Measurements from ENCODE around the gene CCM2L.

The CCM2L gene

GRCh38 chr20:32028647-32029372 lies 18.6 kb downstream of the CCM2L start:
- in situ Hi-C loops (cut with MboI; ENCODE audit: low sequenced_read_pairs), result loop anchor here (10.0 kb wide), 1 partner anchor 204 kb away; no protein-coding TSS in a partner anchor

- in situ Hi-C loops (cut with MboI; ENCODE audit: low sequenced_read_pairs), result loop anchor here (10.0 kb wide), 1 partner anchor 205 kb away; no protein-coding TSS in a partner anchor
These were observed 19.3 kb downstream of the CCM2L start for GRCh38 chr20:32029561-32029960.

- in situ Hi-C loops (cut with MboI; ENCODE audit: low sequenced_read_pairs), result loop anchor here (5.0 kb wide), 1 partner anchor 51 kb away; no protein-coding TSS in a partner anchor
These were observed 21.0 kb downstream of the CCM2L start for GRCh38 chr20:32031007-32031958.

GRCh38 chr20:32033316-32033715 lies 23.1 kb downstream of the CCM2L start:
- in situ Hi-C loops (cut with MboI; ENCODE audit: low sequenced_read_pairs), result loop anchor here (5.0 kb wide), 1 partner anchor 49 kb away; no protein-coding TSS in a partner anchor

GRCh38 chr20:32033721-32034120 lies 23.5 kb downstream of the CCM2L start:
- in situ Hi-C loops (cut with MboI; ENCODE audit: low sequenced_read_pairs), result loop anchor here (5.0 kb wide), 1 partner anchor 49 kb away; no protein-coding TSS in a partner anchor

GRCh38 chr20:32034581-32035425 lies 24.6 kb downstream of the CCM2L start:
- in situ Hi-C loops (cut with MboI; ENCODE audit: low sequenced_read_pairs), result loop anchor here (5.0 kb wide), 1 partner anchor 47 kb away; no protein-coding TSS in a partner anchor

- in situ Hi-C loops (cut with MboI; ENCODE audit: low sequenced_read_pairs), result no loop called here
These were observed 25.2 kb downstream of the CCM2L start for GRCh38 chr20:32035426-32035779.

GRCh38 chr20:32036252-32036651 lies 26.0 kb downstream of the CCM2L start:
- in situ Hi-C loops (cut with MboI; ENCODE audit: low sequenced_read_pairs), result no loop called here

GRCh38 chr20:32036716-32037485 lies 26.7 kb downstream of the CCM2L start:
- in situ Hi-C loops (cut with MboI; ENCODE audit: low sequenced_read_pairs), result no loop called here

- in situ Hi-C loops (cut with MboI; ENCODE audit: low sequenced_read_pairs), result no loop called here
These were observed 27.7 kb downstream of the CCM2L start for GRCh38 chr20:32037929-32038328.

GRCh38 chr20:32040142-32040953 lies 30.1 kb downstream of the CCM2L start:
- in situ Hi-C loops (cut with MboI; ENCODE audit: low sequenced_read_pairs), result no loop called here

- in situ Hi-C loops (cut with MboI; ENCODE audit: low sequenced_read_pairs), result no loop called here
These were observed 35.8 kb downstream of the CCM2L start for GRCh38 chr20:32045999-32046398.

- in situ Hi-C loops (cut with MboI; ENCODE audit: low sequenced_read_pairs), result no loop called here
These were observed 40.1 kb downstream of the CCM2L start for GRCh38 chr20:32050324-32050841.

- in situ Hi-C loops (cut with MboI; ENCODE audit: low sequenced_read_pairs), result no loop called here
These were observed 40.8 kb downstream of the CCM2L start for GRCh38 chr20:32050851-32051556.

GRCh38 chr20:32051720-32052089 lies 41.5 kb downstream of the CCM2L start:
- in situ Hi-C loops (cut with MboI; ENCODE audit: low sequenced_read_pairs), result no loop called here

GRCh38 chr20:32052090-32052777 lies 42.0 kb downstream of the CCM2L start, which contains the start of gene HCK:
Gene HCK (plus strand): TSS chr20:32052242.
- in situ Hi-C loops (cut with MboI; ENCODE audit: low sequenced_read_pairs), result no loop called here

GRCh38 chr20:32052778-32053362 lies 42.6 kb downstream of the CCM2L start:
- in situ Hi-C loops (cut with MboI; ENCODE audit: low sequenced_read_pairs), result no loop called here
